ENCODE results near the gene PRKCZ.

Gene PRKCZ

GRCh38 chr1:2233997-2234761 is 184.0 kb downstream of the PRKCZ start:
- DNase-seq, result no peak

GRCh38 chr1:2234762-2235113 is 184.5 kb downstream of the PRKCZ start:
- DNase-seq, result no peak

Data from 8988T (cell line).